NCI-H1694 (cell line): ENCODE measurements around the gene TMEM191C.
"Not testable (repeated sequence)": the region's sequence is repeated elsewhere in the genome, so short reads cannot be mapped to it uniquely, and the experiment has no call there.

Experiments
- DNase-seq: peaks from one replicate; lab custom pipeline; 2025; lab: John Stamatoyannopoulos, UW

The TMEM191C gene

GRCh38 chr22:21467337-21468193 is at the start of gene TMEM191C:
Gene TMEM191C (plus strand): TSS chr22:21467387. CDS start chr22:21467460, 73 bp downstream.
- DNase-seq, result not testable (repeated sequence)

GRCh38 chr22:21417853-21418252 is 49.3 kb upstream of the TMEM191C start:
- DNase-seq, result not testable (repeated sequence)

- DNase-seq, result not testable (repeated sequence)
These were observed 48.1 kb upstream of the TMEM191C start for GRCh38 chr22:21418974-21419638.

DNA sequence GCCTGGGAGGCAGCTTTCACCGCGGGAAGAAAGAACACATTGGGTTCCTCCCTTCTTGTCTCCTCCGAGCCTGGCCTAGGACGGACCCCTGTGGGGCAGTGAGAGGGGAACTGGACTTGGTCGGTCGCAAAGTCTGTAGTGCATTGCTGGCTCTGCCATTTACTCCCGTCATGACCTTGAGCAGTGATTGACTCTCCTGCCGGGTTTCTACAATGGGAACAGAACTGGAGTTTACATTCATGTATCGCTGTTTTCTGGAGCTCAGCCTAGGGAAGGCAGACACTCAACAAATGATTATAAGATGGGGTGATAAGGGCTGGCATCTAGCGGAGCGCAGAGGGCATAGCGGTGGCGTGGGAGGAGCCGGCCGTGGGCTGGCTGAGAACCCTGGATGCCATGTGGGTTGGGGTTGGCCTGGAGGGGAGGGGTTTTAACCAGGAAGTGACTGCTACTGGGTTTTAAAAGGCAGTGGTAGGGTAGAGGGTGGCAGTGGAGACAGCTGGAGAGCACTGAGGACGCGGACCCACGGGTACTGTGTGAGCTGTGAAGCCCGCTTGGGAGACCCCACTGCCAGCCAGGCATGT is 46.9 kb upstream of the TMEM191C start:
- DNase-seq, result not testable (repeated sequence)

DNA sequence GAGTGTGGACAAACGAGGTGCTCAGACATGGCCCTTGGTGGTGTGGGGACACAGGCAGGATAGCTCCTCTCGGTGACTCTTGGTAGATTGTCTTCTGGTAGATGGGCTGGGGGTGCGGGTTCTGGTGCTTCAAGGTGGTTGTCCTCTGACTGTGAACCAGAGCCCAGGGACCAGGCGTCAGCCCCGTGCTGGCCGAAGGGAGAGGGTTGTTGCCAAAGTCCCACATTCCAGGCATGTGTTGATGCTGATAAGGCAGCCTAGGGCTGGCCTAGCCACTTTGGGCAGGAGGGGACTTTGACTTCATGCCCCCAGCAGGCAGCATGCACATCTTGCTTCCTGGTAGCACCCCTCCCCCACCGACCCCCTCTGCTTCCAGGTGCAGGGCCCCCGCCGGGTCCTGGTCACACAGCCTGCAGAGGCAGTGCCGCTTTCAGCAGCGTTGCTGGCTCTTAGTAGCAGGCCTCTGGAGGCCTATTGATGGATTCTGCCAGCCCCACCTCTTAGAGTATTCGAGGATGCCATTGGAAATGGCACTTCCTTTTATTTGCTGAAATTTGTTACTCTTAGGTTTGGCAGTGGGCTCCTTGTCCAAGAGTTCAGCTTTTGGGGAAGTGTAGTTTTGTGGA is 43.0 kb upstream of the TMEM191C start:
- not testable (repeated sequence) for DNase-seq

GRCh38 chr22:21434378-21435233 is 32.6 kb upstream of the TMEM191C start:
- DNase-seq, result not testable (repeated sequence)

GRCh38 chr22:21435998-21436810 is 31.0 kb upstream of the TMEM191C start:
- not testable (repeated sequence) for DNase-seq

DNA sequence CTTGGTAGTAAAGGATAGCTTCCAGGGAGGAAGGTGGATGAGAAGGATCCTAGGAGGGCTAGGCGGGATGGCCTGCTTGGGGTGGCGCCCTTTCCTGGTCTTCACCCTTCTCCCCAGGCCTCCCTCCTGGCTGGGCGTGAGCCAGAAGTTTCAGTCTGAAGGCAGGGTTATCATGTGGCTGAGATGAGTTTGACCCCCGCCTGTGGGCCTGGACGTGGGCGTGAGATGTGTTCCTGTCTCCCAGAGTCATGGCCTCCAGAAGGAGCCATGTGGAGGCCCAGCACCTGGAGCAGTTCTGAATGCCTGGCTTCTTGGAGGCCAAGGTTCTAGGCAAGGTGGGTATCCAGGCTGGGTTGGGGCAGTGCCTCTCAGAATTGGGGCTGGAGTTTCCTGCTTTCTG is 29.2 kb upstream of the TMEM191C start:
- not testable (repeated sequence) for DNase-seq

- DNase-seq, result not testable (repeated sequence)
These were observed 27.1 kb upstream of the TMEM191C start for GRCh38 chr22:21440018-21440636.

GRCh38 chr22:21440676-21441075 is 26.5 kb upstream of the TMEM191C start:
- not testable (repeated sequence) for DNase-seq

- DNase-seq, result not testable (repeated sequence)
These were observed 26.0 kb upstream of the TMEM191C start for GRCh38 chr22:21441170-21441569.

GRCh38 chr22:21442123-21442522 is 25.1 kb upstream of the TMEM191C start:
- not testable (repeated sequence) for DNase-seq

DNA sequence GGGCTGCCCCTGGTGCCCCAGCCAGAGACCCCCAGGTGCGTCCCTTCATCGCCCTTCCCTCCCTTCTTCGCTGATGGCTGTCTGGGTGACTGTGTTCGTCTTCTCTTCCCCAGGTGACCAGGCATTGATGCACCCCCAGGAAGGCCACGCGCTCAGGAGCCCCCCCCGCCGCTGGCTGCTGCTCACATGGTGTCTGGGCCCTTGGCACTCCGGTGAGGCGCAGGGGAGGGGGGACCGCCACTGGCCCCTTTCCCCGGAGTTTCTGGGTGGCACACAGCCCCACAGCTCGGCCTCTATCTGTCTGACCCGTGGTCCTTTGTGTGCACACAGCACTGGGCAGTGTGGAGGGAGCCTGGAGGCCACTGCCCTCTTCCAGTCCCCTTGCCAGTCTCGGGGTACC is 24.5 kb upstream of the TMEM191C start:
- DNase-seq, result not testable (repeated sequence)

DNA sequence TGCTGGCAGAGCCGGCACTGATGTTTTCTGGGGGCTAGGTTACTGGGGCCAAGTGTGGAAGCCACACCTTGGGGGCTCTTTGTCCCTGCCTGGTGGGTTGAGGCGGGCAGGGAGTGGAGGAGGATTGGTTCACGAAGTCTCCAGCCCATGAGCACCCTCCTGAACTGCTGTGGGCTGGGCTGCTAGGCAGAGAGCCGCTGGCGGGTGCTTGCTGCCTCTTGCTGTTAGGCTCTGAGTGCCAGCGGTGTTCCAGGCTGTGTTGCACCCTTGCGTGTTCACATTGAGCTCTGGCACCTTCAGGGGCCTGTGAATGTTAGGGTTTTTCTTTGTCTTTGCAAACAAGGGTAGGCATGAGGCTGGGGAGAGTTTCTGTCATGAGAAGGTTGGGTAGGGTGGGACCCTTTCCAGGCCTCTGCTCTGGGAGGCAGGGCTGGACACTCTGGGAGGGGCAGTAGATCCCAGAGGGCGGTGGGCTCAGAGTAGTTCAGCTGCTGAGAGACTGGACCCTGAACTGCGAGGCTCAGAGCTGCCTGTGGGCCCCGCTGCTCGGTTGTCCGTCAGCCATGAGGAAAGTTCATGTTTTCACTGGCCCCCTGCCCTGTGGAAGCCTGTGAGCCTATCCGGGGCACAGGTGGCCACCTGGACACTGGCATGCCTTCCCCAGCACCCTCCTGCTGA is 24.0 kb upstream of the TMEM191C start:
- no peak for DNase-seq

DNA sequence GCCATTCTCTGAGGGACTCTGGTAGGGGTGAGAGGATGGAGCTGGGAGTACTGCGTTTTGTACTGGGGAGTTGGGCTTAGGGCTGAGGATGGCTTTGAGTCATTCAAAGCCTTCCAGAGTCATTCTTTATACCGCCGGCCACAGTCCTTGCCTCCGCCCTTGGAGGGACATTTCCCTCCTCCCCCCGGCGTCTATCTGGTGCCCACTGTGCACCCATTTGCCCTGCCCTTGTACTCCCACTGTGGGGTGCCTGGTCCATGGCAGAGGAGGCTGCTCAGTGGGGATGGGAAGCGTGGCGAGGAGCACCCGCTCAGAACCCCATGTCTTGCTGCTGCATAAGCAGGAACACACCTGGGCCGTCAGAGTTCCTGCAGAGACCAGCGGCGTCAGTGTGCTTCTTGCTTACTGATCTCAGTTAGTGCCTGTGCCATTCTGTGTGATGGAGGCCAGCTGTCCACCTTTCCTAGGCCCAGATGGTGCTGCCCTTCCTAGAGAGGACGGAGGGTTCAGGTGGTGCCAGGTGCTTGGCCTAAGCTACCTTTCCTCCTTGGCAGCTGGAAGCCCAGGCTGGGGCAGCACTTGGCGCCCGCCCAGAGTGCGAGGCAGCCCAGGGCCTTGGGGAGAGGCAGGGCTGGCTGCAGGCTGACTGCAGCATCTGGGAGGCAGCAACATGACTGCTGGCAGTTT is 23.3 kb upstream of the TMEM191C start:
- no peak for DNase-seq

GRCh38 chr22:21444701-21445436 is 22.3 kb upstream of the TMEM191C start:
- DNase-seq, result no peak

GRCh38 chr22:21445437-21446127 is 21.6 kb upstream of the TMEM191C start:
- no peak for DNase-seq
